Osteocyte (in vitro differentiated cells): Measurements from ENCODE around the gene PAWR. TPM values are rescaled to one million over a fixed set of nuclear protein-coding genes. Genes with fewer than 3 reads are reported as not detected.
A peak's percentile ranks its signal among the peaks of the same experiment; 100 is the strongest.

Experiments
- DNase-seq: peaks from one replicate; pipeline ENCODE4 v3.0.0; 2021; ENCODE audit warnings: mixed read lengths; ENCODE audit not compliant: unreplicated experiment; ENCODE audit errors: extremely low spot score
- H3K27ac Mint-ChIP-seq: one replicate; pipeline ENCODE4 v1.8.0; 2021; ENCODE audit warnings: mild to moderate bottlenecking, mixed read lengths; ENCODE audit not compliant: unreplicated experiment
- H3K27me3 Mint-ChIP-seq: one replicate; pipeline ENCODE4 v1.8.0; 2021; ENCODE audit warnings: mixed read lengths; ENCODE audit not compliant: unreplicated experiment
- H3K36me3 Mint-ChIP-seq: one replicate; pipeline ENCODE4 v1.8.0; 2021; ENCODE audit warnings: mixed read lengths; ENCODE audit not compliant: unreplicated experiment
- H3K4me1 Mint-ChIP-seq: one replicate; pipeline ENCODE4 v1.8.0; 2021; ENCODE audit warnings: mixed read lengths; ENCODE audit not compliant: unreplicated experiment
- H3K4me3 Mint-ChIP-seq: one replicate; pipeline ENCODE4 v1.8.0; 2021; ENCODE audit warnings: mild to moderate bottlenecking, moderate library complexity, mixed read lengths; ENCODE audit not compliant: unreplicated experiment
- H3K9me3 Mint-ChIP-seq: one replicate; pipeline ENCODE4 v1.8.0; 2021; ENCODE audit warnings: mixed read lengths; ENCODE audit not compliant: unreplicated experiment
- total RNA-seq: library from RNA; stranded (reverse); gene quantifications from 2 replicates; pipeline ENCODE4 v1.2.1, GENCODE V29; 2021
- TF ChIP-seq, protein P1 (sequence below): fragments of 200-600 bp; sonication (generic); IDR thresholded peaks from 2 replicates; pipeline ENCODE4 v1.5.0; 2021; ENCODE audit warnings: antibody characterized with exemption, mild to moderate bottlenecking, moderate library complexity

Gene PAWR
- total RNA-seq, 1 donor from 2014 or later: 213 TPM

DNA sequence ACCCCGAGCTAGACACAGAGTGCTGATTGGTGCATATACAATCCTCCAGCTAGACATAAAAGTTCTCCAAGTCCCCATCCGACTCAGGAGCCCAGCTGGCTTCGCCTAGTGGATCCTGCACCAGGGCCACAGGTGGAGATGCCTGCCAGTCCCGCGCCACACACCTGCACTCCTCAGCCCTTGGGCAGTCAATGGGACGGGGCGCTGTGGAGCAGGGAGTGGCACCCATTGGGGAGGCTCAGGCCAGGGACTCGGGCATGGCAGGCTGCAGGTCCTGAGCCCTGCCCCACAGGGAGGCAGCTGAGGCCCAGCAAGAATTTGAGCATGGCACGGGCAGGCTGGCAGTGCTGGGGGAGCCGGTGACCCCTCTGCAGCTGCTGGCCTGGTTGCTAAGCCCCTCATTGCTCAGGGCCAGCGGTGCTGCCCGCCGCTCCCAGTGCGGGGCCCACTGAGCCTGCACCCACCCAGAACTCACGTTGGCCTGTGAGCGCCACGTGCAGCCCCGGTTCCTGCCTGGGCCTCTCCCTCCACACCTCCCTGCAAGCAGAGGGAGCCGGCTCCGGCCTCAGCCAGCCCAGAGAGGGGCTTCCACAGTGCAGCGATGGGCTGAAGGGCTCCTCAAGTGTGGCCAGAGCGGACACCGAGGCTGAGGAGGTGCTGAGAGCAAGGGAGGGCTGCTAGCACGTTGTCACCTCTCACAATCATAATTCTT, 136.7 kb downstream of the PAWR start:
- H3K36me3 Mint-ChIP-seq: peaks cover 30% of the 10 kb centered on the region
- TF ChIP-seq, protein P1, sequence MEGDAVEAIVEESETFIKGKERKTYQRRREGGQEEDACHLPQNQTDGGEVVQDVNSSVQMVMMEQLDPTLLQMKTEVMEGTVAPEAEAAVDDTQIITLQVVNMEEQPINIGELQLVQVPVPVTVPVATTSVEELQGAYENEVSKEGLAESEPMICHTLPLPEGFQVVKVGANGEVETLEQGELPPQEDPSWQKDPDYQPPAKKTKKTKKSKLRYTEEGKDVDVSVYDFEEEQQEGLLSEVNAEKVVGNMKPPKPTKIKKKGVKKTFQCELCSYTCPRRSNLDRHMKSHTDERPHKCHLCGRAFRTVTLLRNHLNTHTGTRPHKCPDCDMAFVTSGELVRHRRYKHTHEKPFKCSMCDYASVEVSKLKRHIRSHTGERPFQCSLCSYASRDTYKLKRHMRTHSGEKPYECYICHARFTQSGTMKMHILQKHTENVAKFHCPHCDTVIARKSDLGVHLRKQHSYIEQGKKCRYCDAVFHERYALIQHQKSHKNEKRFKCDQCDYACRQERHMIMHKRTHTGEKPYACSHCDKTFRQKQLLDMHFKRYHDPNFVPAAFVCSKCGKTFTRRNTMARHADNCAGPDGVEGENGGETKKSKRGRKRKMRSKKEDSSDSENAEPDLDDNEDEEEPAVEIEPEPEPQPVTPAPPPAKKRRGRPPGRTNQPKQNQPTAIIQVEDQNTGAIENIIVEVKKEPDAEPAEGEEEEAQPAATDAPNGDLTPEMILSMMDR: no peak
- H3K9me3 Mint-ChIP-seq: no peaks in the 10 kb centered on the region
- H3K4me1 Mint-ChIP-seq: peaks cover 69% of the 10 kb centered on the region
- H3K4me3 Mint-ChIP-seq: no peak overlapping the region
- no peaks in the 10 kb centered on the region for H3K27me3 Mint-ChIP-seq
- DNase-seq: no peak
- H3K27ac Mint-ChIP-seq: no peak overlapping the region

DNA sequence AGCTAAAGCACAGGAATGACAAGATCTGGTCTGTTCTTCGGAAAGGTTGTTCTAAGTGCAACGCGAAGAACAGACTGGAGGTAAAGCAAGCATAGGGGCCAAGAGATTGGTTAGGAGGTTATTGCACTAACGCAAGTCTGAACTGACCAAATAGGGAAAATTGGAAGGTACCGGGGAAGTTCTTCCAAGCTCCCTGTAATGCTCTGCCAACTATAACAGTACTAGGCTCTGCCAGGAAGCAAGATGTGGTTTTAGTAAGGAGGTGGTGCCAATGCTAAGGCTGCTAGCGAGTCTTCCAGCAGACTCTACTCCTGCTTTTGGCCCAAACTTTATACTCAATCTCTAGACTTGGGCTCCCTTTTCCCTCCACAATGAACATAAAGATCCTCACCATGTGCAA, 138.6 kb downstream of the PAWR start:
- no peak for DNase-seq
- no peak overlapping the region for H3K27ac Mint-ChIP-seq
- no peak overlapping the region for H3K4me3 Mint-ChIP-seq
- H3K36me3 Mint-ChIP-seq: peaks cover 27% of the 10 kb centered on the region
- H3K9me3 Mint-ChIP-seq: no peaks in the 10 kb centered on the region
- no peaks in the 10 kb centered on the region for H3K27me3 Mint-ChIP-seq
- H3K4me1 Mint-ChIP-seq: peaks cover 69% of the 10 kb centered on the region
- TF ChIP-seq, protein P1: no peak

DNA sequence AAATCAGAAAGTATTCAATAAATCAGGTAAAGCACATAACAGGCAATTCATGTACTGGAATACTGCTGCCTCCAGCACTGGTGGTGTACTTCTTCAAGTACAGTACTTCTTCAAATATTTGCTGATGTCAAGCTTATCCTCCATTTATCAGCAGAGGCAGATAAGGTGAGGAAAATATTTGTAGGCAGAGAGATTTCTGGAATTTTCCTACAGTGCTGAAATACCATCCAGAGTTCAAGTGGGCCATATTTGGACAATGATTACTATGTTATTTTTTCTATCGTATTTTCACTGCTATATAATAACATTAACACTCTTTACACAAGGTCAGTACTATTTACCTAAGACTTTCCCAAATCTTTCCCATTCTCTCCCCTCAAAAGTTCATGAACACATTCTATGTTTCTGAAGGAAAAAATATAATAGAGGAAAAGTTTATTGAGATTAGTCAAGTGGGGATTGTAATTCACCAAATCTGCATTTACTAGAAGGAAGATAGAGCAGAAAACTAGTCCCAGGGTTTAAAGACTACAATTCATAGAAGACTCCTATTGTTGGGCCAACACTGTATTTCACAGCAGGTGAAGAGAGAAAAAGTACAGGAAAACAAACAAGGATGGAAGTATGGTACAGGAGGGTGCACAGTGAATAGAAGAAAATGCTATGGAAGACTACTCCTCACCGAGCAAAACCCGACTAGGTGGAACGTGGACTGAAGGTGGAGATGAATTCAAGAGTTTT, 141.1 kb downstream of the PAWR start:
- no peak overlapping the region for H3K4me3 Mint-ChIP-seq
- no peaks in the 10 kb centered on the region for H3K27me3 Mint-ChIP-seq
- H3K9me3 Mint-ChIP-seq: no peaks in the 10 kb centered on the region
- peak overlapping the region; percentile 89 for H3K27ac Mint-ChIP-seq
- DNase-seq: no peak
- TF ChIP-seq, protein P1: no peak
- H3K4me1 Mint-ChIP-seq: peaks cover 66% of the 10 kb centered on the region
- peaks cover 27% of the 10 kb centered on the region for H3K36me3 Mint-ChIP-seq

DNA sequence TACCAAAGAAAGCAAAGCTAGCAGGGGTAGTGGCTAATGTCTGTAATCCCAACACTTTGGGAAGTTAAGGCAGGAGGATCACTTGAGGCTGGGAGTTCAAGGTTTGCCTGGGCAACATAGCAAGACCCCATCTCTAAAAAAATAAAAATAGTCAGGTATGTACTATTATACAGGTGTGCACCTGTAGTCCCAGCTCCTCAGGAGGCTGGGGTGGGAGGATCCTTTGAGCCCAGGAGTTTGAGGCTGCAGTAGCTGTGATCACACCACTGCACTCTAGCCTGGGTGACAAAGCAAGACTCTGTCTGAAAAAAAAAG, 142.2 kb downstream of the PAWR start:
- Mint-ChIP-seq H3K27ac (peak overlapping the region; percentile 89), H3K36me3 (peaks cover 27% of the 10 kb centered on the region), H3K27me3 (no peaks in the 10 kb centered on the region), H3K4me1 (peaks cover 75% of the 10 kb centered on the region), H3K4me3 (peak overlapping the region; percentile 24), H3K9me3 (no peaks in the 10 kb centered on the region)
- no peak for DNase-seq
- TF ChIP-seq, protein P1: no peak

DNA sequence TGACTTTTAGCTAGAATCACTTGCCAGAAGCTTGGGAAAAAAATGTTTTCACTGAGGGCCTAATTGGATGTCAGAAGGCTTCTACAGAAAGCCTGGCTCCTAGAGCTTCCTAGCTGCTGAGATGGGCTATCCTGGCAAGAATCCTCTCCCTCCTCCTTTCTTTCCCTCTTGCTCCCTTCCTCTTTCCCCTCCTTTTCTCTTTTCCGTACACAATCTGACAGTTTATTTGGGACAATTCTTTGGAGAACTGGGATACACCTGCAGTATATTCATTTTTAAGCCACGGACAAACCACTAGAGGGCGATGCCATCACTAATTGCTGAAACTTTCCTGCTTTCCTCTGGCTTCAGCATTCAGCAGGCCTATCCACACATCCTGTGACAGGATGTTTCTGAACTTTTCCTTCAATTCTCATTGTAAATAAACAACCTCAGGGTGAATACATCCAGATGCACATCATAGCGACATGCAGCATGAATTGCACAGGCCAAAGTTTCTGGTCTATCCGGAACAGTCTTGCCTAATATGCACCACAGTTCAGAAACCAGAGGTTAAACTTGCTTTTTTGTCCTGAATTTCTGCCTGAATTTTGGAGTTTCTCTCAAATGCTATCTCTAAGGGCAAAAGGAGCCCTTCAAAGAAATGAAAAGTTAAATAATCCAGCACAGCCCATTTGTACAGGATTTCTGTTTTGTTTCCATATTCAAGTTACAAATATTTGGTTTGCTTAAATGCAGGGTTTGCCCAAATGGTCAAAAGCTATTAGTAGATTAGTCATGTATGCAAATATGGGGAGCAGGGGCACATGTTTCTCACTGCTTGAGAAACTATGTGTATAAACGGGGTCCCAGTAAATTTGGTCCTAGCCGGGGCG, 142.8 kb downstream of the PAWR start:
- no peak overlapping the region for H3K4me3 Mint-ChIP-seq
- H3K9me3 Mint-ChIP-seq: no peaks in the 10 kb centered on the region
- TF ChIP-seq, protein P1: peak; percentile 83
- peaks cover 24% of the 10 kb centered on the region for H3K36me3 Mint-ChIP-seq
- peaks cover 81% of the 10 kb centered on the region for H3K4me1 Mint-ChIP-seq
- no peak for DNase-seq
- peak overlapping the region; percentile 89 for H3K27ac Mint-ChIP-seq
- no peaks in the 10 kb centered on the region for H3K27me3 Mint-ChIP-seq
